ENCODE measurements around the gene COBL.

COBL gene

GRCh38 chr7:51140199-51141164 lies 176.1 kb downstream of the COBL start:
- DNase-seq: no peak

- DNase-seq: no peak
These were observed 176.8 kb downstream of the COBL start for GRCh38 chr7:51139796-51140195.

GRCh38 chr7:51138123-51139085 lies 178.2 kb downstream of the COBL start:
- no peak for DNase-seq

- no peak for DNase-seq
These were observed 181.0 kb downstream of the COBL start for GRCh38 chr7:51135576-51135975.

- no peak for DNase-seq
These were observed 182.6 kb downstream of the COBL start for GRCh38 chr7:51134013-51134441.

- no peak for DNase-seq
These were observed 183.9 kb downstream of the COBL start for GRCh38 chr7:51132661-51133060.

- no peak for DNase-seq
These were observed 186.8 kb downstream of the COBL start for GRCh38 chr7:51129527-51130472.

- no peak for DNase-seq
These were observed 187.8 kb downstream of the COBL start for GRCh38 chr7:51128545-51129435.

GRCh38 chr7:51127618-51127904 lies 189.0 kb downstream of the COBL start:
- no peak for DNase-seq

- DNase-seq: no peak
These were observed 189.6 kb downstream of the COBL start for GRCh38 chr7:51126813-51127617.

GRCh38 chr7:51126324-51126723 lies 190.3 kb downstream of the COBL start:
- DNase-seq: no peak

GRCh38 chr7:51124321-51124720 lies 192.3 kb downstream of the COBL start:
- DNase-seq: no peak

GRCh38 chr7:51123322-51124019 lies 193.1 kb downstream of the COBL start:
- peak; percentile 37 for DNase-seq

GRCh38 chr7:51121931-51122425 lies 194.6 kb downstream of the COBL start:
- no peak for DNase-seq

GRCh38 chr7:51121036-51121790 lies 195.4 kb downstream of the COBL start:
- no peak for DNase-seq

- no peak for DNase-seq
These were observed 198.0 kb downstream of the COBL start for GRCh38 chr7:51118628-51119027.

GRCh38 chr7:51114501-51114900 lies 202.1 kb downstream of the COBL start:
- no peak for DNase-seq

GRCh38 chr7:51113962-51114361 lies 202.6 kb downstream of the COBL start:
- no peak for DNase-seq

- DNase-seq: no peak
These were observed 203.0 kb downstream of the COBL start for GRCh38 chr7:51113560-51113959.
